GM18867 (cell line): ENCODE measurements around the gene COA8.
A peak's percentile ranks its signal among the peaks of the same experiment; 100 is the strongest.

Source experiments
- ATAC-seq: cut with Tn5 transposase; IDR thresholded peaks from one replicate; pipeline ENCODE4 v1.9.1; 2021; ENCODE audit warnings: mild to moderate bottlenecking, moderate library complexity; ENCODE audit not compliant: unreplicated experiment

Gene COA8

DNA sequence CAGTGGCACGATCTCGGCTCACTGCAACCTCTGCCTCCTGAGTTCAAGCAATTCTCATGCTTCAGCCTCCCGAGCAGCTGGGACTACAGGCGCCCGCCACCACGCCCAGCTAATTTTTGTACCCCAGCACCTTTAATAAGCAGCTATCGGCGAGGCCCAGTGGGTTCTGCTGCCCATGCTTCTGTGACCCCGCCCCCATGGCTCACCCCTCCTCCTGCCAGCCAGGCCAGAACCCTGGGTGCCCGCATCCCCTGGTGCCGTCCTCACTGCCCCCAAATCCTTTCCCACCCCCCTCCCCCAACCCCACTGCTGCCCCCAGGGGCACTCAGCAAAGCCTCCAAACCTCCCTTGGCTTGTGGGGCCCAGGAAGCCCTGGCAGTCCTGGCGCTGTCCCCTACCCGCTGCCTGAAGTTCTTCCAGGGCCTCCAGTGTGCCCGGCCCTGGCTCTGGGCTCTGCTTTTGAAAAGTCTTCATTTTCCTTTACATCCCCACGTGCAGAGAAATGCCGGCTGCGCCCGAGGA, 14.8 kb upstream of the COA8 start:
- ATAC-seq = no peak

DNA sequence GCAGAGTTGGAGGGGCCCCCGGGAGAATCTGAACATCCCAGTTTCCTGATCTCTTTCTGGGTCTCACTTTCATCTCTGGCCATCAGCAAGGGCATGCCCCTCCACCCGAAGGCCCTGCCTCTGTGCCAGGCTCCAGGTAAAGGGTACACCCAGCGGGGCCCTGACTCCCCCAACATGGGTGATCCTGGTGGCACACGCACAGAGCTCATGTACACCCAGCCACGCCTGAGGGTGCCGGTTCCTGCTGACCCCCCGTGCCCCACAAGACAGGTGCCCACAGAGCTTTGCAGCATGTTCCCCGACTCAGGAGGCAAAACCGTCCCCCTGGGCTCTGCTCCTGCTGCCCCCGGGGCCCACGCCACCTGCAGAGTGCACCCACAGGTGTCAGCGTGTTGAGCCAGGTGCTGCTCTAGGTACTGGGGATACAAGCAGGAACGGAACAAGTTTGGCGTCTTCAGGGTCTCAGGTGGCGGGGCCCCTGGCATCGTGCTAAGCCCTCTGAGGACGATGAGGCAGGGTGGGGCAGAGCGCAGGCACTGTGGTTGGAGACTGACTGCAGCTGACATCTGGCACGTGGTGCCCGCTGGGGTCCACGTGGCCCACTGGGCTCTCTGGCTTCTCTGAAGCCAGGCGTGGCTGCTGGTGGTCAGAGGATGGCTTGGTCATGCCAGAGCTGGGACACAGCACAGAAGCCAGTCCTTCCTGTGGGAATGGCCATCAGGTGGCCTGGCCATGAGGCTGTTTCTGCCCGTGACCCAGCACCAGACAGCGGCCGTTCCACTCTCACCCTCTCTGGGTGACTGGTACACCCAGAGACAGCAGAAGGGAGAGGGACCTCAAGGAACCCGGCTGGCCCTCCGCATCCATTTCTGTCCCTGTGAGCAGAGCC, 14.1 kb upstream of the COA8 start:
- ATAC-seq = no peak

DNA sequence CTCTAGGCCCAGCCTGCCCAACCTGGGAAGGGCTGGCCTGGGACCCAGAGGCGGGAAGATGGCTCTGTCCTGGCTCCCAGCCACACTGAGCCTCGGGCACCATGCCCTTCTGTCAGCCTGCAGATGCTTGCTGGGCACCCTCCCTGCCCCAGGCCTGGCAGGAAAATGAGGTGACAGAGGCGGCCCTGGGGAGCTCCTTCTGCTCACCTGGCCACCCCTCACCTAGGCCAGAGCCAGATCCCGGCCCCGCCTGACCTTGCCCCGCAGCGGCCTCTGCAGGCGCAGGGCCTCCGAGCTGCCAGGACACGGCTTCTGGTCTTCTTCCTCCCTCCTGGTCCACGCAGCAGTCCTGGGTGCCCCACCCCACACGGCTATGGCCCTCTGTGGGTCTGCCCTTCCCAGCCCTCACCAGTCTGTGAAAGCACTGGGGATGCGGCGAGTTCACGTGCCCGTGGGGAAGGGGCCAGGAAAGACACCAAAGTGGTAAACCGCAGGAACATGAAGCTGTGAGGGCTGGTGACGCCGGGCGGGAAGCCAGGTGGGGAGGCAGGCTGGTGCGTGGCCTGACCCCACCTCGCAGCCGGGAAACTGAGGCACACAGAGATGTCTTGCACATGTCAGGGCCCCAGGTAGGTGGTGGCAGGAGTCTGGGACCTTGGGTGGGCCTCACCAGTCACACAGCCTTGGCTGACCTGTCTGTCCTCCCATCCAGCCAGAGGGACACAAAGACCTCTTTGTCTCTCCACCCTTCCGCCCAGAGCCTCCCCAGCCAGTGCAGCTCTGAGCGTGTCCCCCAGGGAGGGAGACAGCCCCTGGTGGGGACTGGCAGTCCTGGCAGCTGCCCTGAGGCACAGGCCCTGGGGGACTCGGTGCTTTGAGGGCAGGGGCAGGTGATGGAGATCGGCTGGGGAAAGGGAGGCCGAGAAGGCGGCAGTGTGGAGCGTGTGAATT, 13.1 kb upstream of the COA8 start:
- ATAC-seq = no peak

DNA sequence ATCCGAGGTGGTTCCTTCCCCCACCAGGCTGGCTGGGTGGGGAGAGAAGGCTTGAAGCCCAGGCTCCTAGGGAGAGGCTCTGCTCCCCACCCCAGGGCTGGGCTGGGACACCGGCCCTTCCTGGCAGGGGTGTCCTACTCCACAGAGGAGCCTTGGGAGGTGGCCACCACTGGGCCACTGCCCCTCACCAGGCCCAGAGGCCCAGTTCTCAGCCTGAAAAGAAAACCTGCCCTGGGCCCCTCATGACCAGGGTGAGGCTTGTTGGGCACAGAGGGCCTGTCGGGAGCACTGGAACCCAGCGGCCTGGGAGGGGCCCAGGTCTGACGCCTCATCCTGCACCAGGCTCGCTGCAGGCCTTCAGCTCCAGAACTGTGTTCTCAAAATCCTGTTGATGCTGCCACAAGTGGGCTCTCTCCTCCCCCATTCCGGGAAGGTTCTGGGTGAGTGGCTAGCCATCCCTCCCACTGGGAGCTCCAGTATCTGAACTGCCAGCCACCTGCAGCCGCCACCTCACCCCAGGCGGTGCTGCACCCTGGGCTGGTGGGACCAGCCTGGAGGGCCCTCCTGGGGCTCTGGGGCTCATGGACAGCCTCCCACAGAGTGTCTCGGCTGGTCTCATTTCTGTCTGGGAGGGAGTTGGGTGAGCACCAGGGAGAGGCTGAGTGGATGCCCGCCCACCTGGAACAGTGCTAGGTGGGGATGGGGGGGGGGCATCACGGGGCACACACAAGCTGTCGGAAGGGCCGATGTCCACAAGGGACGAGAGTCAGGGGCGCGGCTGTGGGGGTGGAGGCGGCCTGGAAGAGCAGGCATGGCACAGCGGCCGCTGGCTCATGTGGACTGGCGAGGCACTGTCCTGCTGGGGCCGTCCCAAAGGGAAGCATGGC, 12.1 kb upstream of the COA8 start:
- no peak for ATAC-seq

DNA sequence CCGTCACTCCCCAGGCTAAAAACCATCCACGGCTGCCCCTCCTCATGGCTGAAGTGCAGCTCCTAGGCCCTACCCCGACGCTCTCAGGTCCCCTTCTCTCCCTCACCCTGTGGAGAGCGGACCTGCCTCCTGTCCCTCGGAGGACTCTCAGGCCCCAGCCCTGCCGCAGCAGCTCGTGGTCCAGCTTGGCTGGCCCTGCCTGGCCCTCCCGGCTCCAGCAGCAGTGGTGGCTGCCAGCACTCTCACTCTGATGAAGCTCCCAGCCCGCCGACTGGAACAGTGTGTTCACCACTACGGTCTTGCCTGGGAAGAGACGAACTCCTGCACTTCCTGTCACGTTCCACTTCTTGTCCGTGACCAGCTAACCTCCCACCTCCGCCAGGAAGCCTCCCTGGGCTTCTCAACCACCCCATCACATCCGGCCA, 11.4 kb upstream of the COA8 start:
- no peak for ATAC-seq

DNA sequence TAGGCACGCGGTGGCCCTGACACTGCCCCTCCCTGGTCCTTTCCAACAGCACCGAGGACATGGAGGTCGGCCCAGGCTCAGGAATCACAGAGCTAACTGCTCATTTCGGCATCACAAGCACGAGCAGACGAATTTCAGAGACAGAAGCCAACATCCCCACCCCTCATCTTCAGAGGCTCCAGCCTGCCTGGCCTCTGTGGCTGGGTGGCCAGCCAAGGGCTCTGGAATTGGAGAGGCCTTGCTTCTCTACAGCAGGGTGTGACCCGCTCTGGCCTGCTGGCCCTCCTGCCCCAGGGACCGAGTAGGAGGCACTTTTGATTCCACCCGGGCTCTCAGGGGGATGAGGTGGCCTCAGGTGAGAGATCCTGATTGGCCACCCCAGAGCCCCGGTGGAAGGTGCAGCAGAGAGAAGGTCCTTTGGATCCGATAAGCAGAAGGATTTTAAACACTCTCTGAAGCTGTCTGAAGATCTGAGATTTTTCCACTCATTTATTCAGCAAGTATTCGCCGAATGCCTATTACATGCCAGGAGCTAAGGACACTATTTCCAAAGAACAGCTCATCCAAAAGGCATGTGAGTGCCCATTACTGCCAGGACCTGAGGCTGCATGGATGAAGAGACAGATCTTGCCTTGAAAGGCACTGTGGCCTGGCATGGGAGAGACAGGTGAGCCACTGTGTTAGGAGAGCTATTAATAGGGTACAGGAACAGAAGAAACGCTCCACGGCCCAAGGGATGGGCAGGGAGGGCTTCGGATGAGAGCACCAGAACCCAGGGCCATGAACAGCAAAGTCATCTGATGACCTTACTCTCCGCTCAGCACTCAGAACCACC, 10.5 kb upstream of the COA8 start:
- no peak for ATAC-seq

DNA sequence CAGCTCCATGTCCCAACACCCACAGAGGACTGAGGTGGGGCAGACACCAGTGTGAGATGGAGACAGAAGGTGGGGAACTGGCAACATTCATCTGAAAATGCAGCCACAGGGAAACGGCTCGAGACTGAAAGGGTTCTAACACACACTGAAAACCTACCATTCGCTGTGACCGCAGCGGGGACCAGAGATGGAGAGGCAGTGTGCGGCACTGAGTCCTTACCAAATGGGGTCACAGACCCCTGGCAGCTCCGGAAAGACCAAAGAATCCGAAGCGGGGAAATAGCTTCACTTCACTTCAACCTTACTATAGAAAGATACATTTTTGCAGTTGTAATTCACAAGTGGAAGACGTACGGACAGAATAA, 9.9 kb upstream of the COA8 start:
- ATAC-seq = no peak

DNA sequence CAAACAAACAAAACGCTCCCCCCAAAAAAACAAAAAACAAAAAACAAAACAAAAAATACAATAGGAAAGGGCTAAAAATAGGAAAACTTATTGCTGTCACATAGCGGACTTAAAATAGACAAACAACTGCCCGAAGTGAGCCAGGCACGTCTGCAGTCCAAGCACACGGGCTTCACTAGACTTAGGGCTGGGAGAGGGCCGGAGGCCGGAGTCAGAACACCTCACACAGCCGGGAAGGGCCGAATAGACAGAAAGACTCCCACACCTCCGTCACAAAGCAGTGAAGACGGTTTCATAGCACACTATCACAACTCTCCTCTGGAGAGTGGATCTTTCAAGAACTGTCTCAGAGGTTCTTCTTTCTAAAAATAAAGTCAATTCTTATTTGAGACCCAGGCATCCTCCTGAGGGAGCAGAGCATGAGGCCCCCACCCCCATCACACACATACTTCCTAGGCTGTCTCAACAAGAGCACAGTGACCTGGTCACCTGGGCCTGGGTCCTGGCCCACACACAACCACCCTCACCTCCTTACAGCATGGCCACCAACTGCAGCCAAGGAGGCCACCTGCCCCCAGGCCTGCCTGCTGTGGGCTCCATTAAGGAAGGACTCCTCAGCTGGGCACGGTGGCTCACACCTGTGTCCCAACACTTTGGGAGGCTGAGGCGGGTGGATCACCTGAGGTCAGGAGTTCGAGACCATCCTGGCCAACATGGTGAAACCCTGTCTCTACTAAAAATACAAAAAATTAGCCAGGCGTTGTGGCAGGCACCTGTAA, 7.0 kb upstream of the COA8 start:
- ATAC-seq = no peak

DNA sequence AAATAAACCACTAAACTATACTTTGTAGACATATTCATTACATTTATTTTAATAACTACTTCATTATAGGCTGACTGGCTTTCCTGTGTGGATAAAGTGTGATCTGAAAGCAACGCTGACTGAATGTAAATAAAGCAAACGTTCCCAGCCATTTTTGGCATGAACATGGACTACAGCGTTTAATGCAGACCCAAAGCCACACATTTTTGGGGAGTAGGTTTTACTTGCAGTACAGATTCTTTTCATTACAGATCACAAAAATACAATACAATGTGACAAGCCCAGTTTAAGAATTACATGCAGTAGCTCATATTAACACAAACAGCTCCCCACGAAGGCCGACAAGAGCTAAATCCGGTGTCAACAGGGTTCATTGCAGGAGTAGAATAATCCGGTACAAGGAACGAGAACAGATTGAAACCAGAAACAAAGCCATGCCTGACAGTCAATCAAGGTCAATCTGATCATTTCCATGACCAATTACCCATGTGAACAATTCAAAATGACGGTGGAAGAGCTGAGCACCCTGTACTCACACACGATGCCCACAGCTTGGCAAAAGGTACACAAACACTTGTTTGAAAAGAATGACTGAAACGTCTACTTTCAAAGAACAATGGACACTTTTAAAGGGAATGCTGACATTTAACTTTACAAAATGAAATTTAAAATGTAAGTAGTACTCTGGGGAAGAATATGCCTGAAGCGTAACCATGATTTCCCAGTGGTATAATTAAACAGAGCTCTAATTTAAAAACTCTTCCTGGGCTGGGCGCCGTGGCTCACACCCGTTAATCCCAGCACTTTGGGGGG, 5.6 kb upstream of the COA8 start:
- no peak for ATAC-seq

DNA sequence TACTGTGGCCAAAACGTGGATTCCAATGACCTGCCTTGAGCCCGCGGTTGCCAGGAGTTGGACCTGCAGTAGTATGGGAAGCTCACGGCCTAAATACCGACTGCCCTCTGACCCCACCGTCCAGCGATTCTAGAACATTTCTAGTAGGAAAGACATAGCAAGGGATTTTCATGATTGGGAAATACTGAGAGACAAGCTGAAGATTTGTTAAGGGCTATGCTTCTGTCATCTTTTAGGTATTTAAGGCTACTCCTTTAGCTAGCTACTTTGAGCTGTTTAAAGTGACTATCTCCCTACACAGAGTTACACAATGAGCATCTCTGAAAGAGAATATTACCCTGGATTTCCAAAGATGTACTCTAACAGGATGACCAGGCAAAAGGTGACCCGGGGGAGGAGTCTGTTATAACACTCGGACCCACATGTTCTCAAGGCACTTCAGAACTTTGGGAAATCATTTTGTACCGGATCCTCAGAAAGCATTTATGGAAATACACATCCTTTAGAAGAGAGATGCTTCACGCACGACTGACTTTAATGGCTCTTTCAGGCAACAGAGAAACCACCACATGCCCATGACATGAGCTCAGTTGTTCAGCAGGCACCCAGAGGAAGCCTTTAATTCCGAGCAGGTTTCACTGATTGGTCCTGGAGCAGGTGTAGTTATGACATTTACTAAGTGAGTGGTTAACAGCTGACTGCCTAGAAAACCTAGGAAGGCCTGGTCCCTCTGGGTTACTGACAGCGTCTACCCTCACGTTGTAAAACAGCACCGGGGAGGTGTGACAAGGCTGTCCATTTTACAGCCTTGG, 4.5 kb upstream of the COA8 start:
- ATAC-seq = no peak

DNA sequence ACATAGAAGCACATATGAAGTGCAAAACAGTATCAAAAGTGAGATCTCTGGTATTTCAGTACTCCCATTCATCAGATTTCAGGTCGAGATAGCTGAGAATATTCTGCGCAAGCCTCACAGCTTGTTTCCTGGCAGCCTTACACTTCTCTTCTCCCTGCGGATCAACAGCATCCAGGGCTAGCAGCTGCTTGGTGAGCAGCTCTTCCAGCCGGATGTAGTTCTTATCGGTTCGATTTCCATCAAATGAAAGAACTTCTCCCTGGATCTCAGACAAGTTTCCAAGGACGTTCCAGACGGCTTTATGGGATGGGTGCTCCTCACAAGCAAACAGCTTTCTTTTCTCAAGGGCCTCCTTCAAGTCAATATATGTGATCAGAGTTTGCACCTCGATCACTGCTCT, 3.0 kb upstream of the COA8 start:
- no peak for ATAC-seq

DNA sequence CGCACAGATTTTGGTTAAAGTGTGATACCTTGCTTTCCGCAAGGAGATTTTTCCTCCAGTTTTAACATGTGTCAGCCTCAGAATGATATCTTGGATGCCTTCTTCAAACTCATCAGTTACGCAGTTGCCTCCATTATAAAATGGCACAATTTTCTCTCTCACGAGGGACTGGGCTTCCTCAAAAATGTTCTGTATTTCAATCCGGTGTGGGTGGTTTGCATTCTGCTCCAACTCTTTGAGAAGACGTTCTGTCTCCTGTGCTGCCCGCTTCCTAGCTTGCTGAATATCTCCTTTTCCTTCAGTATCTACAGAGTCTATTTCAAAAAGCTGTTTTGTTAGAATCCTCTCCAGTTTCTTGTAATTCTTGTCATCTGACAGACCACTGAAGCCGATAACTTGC, 2.1 kb upstream of the COA8 start:
- ATAC-seq = no peak

DNA sequence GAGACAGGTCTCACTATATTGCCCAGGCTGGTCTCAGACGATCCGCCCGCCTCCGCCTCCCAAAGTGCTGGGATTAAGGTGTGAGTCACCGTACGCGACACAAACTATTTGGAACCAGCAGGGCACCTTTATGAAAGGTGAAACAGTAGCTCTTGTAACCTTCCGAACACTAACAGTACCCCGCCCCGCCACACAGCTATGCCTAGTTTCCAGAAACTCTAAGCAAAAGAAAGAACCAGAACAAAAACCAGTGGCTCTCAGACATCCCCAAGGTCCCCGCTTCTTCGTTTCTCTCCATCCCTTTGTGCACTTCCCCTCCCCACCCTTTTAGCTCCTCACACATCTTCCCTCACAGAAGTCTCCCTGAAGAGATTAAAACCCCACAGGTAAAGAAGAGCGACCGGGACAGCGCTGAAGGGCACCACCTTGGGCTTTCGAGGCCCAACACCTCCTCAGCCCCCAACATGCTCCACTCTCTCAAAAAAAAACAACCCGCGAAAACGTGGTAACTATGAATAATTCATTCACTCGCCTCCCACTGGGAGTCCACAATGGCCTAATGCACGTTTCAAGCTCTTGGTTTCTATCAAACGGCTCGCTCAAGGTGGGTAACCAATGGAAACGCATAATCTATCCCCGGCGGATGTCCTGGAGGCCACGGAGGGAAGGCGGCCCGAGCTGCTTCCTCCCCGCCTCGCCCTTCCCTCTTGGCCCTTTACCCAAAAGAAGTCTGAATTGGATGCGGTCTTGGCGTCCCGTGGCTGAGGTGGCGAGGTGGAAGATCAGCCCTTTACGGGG, 1.2 kb upstream of the COA8 start:
- ATAC-seq = peak; percentile 18

DNA sequence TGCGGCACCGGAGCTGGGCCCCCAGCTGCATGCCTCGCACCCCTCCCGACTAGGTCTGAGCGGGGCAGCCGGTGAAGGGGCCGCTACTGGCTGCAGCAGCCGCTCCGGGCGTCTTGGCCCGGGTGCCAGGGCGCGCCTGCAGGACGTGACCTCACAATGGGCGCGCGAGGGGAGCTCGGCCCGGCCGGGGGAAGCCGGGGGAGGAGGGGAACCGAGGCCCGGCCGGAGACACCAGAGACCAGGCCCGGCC, 656 bp upstream of the COA8 start:
- no peak for ATAC-seq

DNA sequence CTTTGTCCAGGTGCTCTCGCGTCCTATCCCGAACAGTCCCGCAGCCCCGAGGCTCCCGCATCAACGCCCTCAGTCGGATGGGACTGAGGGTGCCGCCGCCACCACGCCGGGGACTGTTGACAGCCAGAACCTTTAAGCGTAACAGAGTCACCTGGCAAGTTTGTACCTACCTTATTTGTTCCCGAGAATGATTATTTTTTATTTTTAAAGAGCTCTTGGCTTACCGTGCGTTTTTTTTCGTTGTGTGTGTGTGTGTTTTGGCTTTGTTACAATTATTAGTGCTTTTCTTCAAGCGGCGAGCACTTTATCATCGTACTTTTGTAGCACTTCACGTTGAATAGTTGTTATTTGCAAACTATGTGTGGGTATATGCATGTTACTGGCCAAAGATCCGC, 463 bp downstream of the COA8 start:
- ATAC-seq = no peak

DNA sequence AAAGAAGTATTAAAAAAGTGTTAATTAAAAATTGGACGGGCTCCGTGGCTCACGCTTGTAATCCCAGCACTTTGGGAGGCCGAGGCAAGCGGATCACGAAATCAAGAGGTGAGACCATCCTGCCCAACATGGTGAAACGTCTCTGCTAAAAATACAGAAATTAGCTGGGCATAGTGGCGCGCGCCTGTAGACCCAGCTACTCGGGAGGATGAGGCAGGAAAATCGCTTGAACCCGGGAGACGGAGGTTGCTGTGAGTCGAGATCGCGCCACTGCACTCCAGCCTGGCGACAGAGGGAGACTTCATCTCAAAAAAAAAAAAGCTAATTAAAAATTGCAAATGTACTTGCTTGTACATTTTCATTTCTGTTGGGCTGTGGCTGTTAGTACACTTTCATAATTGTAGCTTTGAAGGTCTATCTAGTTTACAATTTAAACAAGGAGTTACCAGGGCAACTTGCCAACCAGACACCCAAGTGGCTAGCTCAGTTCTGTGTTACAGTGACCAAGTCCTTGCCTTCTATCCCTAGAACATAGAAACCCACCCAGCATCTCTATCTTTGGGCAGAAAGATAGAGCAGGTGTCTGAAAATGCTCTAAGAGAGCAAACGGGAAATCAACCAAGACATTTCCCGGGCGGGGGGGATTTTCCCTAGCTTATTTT, 1.2 kb downstream of the COA8 start:
- ATAC-seq = no peak
